Stimulated activated CD4-positive, alpha-beta T cell treated with anti-CD3 and anti-CD28 coated beads, Interleukin-4, amount 100 ng/mL, for 48 hours (primary cell): ENCODE measurements around the gene TSFM.
"Not testable (repeated sequence)": the region's sequence is repeated elsewhere in the genome, so short reads cannot be mapped to it uniquely, and the experiment has no call there.

ENCODE experiments used
- DNase-seq, 2 donors: peaks; one replicate each; pipeline ENCODE4 v3.0.0-alpha.2; 2020; ENCODE audit warnings: low read depth in 2 of 2

Gene TSFM

GRCh38 chr12:57815177-57816000 is 32.8 kb downstream of the TSFM start:
- DNase-seq = no peak

DNA sequence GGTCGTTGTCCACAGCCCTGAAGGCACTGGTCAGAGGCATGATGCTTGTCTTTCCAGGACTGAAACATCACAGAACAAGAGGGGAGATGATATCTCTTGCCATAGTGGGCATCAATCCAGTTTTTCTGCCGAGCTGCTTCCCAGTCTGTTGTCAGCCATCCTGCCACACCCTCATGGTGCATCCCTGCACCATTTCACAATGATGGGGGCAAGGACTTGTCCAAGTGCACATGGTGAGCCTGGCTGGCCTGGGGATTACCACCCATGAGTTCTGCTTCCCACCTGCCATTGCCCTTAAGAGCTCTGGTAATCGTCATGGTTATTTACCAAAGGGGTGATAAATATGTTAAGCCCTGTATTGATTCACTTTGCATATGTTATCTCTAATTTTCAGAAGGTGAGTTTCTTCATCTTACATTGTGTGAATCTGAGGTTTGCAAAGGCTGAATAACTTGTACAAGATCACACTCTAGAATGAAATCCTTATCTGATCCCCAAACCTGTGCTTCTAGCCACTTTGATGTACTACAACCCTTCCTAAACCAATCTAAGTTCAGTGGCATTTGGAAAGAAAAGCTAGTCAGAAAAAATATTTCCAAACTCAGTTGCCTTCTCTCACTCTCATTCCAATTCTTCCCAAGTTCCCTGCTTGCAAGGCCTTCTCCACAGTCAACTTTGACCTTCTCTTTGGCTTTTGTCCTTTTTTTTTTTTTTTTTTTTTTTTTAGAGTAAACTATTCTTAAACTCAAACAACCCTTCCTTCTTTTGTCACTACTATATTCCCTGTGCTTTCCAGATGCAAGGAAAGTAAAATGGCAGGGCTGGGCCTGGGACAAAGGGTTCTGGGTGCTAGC is 33.6 kb downstream of the TSFM start:
- no peak for DNase-seq

- no peak for DNase-seq
These were observed 34.2 kb downstream of the TSFM start for GRCh38 chr12:57816855-57817151.

GRCh38 chr12:57817261-57817989 is 34.8 kb downstream of the TSFM start:
- DNase-seq = no peak

DNA sequence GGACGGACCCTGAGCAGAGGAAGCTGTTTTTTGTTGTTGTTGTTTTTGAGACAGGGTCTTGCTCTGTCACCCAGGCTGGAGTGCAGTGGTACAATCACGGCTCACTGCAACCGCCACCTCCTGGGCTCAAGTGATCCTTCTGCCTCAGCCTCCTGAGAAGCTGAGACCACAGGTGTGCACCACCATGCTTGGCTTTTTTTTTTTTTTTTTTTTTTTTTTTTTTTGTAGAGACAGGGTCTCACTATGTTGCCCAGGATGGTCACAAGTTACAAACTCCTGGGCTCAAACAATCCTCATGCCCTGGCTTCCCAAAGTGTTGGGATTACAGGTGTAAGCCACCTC is 35.4 kb downstream of the TSFM start:
- DNase-seq = not testable (repeated sequence)

DNA sequence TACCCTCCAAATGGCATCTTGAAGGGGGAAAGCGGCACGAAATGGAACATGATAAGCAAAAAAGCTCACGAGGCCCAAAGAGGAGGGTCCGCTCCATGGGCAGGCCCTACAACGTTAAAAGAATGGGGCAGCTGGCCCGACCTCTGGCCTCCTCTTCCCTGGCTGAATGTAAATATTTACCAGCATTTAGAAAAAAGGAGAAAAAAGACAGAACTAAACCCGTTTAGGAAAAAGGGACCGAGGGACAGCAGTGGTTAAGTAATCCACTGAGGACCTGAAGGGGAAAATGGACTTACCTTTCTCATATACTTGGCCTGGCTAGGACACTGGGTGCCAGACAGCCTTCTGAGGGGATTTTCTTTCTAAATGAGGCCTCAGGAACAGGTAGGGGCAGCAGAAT is 37.5 kb downstream of the TSFM start:
- not testable (repeated sequence) for DNase-seq

GRCh38 chr12:57821015-57821414 is 38.4 kb downstream of the TSFM start:
- not testable (repeated sequence) for DNase-seq

DNA sequence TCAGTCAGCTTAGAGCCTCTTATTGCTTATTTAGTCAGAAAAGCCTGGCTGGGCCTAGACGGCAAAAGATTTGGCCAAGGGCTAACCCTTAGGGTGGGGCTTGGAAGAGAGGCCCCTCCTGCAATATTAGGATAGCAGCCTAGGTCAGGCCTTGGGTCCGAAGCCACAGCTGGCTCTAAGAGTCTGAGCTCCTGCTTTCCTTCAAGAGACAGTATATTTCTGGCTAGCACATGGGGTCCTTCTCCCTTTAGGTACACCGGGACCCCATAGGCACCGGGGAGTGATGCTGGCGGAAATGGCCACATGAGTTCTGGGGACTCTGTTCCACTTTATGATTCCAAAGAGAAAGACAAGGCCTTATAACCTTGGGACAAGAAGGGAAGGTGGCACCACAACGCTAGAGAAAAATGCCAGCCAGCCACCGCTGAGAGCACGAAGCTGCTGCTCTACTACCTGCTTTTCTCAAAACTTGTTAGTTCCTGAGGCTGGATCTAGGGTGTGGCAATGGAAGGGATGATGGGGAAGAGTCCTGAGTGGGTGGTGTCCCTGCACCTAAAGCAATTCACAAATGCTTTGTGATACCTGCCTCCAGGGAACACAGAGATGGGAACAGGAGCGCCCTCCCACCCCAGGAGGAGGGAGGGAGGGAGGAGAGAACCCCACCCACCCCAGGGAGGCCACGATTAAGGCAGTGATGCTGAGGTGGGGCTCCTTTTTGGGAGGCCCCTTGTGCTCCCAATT is 39.1 kb downstream of the TSFM start:
- no peak for DNase-seq

DNA sequence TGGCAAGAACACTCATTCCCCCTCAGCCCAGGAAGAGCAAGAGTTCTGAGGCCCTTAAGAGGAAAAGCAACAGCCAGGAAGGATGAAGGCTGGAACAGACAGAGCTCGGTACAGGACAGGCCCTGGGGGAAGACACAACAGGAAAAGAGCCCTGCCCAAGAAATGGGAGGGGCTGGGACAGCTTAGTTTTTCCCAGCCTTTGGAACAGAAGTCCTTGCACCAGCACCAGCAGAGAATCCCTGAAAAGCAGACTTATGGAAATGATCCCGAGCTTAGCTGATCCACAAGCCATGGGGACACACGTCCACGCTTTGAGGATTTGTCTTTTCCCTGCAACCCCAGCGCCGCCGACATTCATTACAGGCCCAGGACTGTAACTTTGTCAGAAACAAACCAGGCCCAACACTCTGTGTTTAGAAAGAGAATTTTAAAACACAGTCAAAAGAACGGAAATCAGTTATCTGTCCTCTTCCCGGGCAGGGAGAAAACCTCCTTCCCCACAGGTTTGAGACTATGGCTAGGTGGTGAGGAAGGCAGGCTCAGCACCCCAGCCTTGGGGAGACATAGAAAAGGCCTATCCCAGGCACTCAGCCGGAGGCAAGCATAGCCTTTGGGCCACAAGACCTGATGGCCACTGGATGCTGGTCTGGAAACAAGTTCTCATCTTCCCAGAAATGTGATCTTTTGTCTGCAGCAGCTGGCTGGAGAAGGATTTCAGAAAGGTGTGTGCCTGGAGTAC is 40.0 kb downstream of the TSFM start:
- DNase-seq = no peak

DNA sequence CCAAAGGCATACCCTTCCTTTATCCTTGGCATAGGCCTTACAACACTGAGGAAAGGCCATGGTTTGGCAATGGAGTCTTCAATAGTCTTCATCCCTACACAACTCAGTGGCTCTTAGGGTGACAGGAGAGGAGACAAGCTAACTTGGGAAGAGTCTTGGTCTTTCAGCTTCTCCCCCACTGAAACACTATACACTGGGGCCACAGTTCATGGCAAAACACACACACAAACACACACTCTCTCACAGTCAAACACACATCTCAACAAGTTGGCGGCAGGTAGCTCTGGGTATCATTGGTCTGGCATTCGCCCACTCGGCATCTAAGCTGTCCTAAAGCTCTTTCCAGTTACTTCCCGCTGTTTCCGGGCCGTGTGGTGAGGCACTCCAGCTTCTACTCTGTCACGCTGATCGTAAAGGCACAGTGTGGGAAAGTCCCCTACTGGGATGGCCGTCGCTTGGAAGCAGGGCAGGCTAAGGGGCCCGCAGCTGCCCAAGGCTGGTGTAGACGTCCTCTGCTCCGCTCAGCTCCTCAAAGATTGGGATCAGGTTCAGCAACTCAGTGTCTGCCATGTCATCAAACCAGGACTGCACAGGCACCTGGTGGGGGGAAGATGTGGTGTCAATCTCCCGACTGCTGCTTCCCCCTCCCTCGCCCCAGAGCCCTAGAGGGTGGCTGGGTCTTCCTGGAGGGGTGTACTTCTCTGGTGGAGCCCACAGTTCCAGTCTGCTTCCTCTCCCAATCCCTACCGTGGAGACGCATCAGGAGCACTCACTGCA is 40.7 kb downstream of the TSFM start:
- DNase-seq = no peak

DNA sequence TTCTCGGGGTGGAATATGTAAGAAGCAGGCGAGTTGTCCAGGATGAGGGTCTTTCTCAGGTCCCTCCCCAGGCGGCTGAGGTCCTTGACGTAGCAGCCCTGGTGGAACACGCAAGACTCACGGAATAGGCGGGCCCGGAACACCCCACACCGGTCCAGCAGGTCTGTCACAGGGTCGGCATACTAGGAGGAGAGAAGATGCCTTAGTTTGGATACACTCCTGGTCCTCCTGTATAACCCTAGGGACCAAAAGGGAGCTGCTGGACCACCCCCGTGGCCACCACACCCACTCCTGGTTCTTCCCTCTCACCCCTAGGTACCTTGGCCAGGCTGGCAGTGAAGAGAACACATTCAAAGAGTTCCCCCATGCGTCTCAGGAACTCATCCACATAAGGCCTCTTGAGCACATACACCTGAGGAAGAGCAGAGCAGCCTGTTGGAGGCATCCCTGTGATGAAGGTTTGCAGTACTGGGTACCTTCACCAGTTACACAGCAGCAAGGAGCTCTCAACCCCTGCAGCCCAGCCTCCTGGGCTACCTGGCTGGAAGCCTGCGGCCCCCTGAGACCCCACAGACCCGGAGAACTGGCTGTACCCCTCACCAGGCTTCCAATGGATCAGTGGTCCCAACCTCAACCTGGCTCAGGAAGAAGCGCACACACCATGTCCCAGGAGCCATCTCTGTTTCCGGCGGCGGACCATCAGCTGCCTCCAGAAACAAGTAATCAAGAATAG is 41.5 kb downstream of the TSFM start:
- DNase-seq = no peak

- no peak for DNase-seq
These were observed 42.9 kb downstream of the TSFM start for GRCh38 chr12:57825451-57825850.

DNA sequence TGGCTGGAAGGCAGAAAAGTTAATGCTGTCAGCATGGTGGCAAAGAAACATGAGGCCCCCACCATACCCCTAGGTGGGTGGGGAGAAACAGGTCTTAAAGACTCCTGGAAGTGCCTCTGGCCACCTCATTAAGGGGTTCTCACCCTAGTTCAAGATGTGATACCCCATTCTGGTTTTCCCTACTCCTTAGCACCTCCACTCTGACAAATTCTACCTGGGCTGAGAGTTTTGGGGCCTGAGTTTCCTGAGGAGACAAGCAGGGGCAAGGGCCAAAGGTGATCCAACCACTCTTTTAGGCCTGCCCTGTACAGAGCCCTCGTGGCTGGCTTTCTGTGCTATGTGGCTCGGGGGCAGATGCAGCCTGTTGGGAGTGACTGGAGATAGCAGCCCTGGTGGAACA is 43.8 kb downstream of the TSFM start:
- DNase-seq = no peak

GRCh38 chr12:57826966-57827365 is 44.4 kb downstream of the TSFM start:
- no peak for DNase-seq

- DNase-seq = no peak
These were observed 46.6 kb downstream of the TSFM start for GRCh38 chr12:57829025-57829777.

DNA sequence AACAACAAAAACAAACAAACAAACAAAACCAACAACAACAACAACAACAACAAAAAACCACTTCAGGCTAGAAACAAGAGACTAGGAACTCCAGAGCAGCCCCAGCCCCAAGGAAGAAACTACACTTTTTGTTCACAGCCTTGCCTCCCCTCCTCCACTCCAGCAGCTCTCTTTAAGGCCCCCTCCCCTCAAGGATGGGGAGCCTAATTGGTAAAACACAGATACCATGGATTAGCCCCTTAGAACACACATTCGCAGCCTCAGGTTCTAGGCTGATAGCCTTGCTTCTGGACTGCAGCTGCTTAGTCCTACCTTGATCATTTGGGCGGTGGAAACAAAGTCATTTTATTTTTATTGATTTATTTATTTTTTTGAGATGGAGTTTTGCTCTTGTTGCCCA is 47.8 kb downstream of the TSFM start:
- no peak for DNase-seq

GRCh38 chr12:57832966-57833365 is 50.4 kb downstream of the TSFM start:
- no peak for DNase-seq

GRCh38 chr12:57833672-57834071 is 51.1 kb downstream of the TSFM start:
- DNase-seq = no peak
